Effector CD8-positive, alpha-beta T cell (primary cell): ENCODE measurements around the gene CTIF.
A peak's percentile ranks its signal among the peaks of the same experiment; 100 is the strongest.

Source experiments
- DNase-seq: peaks from one replicate; lab custom pipeline; 2025; lab: John Stamatoyannopoulos, UW

The CTIF gene

GRCh38 chr18:48667276-48668254 lies 128.7 kb downstream of the CTIF start:
- DNase-seq = no peak

GRCh38 chr18:48668466-48669179 lies 129.8 kb downstream of the CTIF start:
- no peak for DNase-seq

GRCh38 chr18:48669180-48669675 lies 130.4 kb downstream of the CTIF start:
- DNase-seq = no peak

- DNase-seq = no peak
These were observed 131.3 kb downstream of the CTIF start for GRCh38 chr18:48669991-48670750.

GRCh38 chr18:48670751-48671560 lies 132.1 kb downstream of the CTIF start:
- DNase-seq = no peak

- no peak for DNase-seq
These were observed 132.7 kb downstream of the CTIF start for GRCh38 chr18:48671561-48671945.

GRCh38 chr18:48672671-48673340 lies 134.0 kb downstream of the CTIF start:
- no peak for DNase-seq

GRCh38 chr18:48673456-48673852 lies 134.6 kb downstream of the CTIF start:
- no peak for DNase-seq

- DNase-seq = no peak
These were observed 135.3 kb downstream of the CTIF start for GRCh38 chr18:48673853-48674721.

GRCh38 chr18:48674758-48675351 lies 136.0 kb downstream of the CTIF start:
- DNase-seq = no peak

GRCh38 chr18:48675352-48675761 lies 136.5 kb downstream of the CTIF start:
- peak; percentile 64 for DNase-seq

GRCh38 chr18:48675912-48676311 lies 137.1 kb downstream of the CTIF start:
- DNase-seq = no peak

- DNase-seq = no peak
These were observed 137.5 kb downstream of the CTIF start for GRCh38 chr18:48676346-48676745.

- peak; percentile 48 for DNase-seq
These were observed 138.0 kb downstream of the CTIF start for GRCh38 chr18:48676756-48677368.

GRCh38 chr18:48678237-48679115 lies 139.6 kb downstream of the CTIF start:
- no peak for DNase-seq

GRCh38 chr18:48679236-48679635 lies 140.4 kb downstream of the CTIF start:
- DNase-seq = no peak

- no peak for DNase-seq
These were observed 141.8 kb downstream of the CTIF start for GRCh38 chr18:48680339-48681250.
